ENCODE results near the gene CAPZA1.
"Not testable (repeated sequence)": the region's sequence is repeated elsewhere in the genome, so short reads cannot be mapped to it uniquely, and the experiment has no call there.

The CAPZA1 gene

GRCh38 chr1:112629256-112629655 lies 9.6 kb downstream of the CAPZA1 start:
- DNase-seq: no peak

- no peak for DNase-seq
These were observed 14.0 kb downstream of the CAPZA1 start for GRCh38 chr1:112633628-112634027.

GRCh38 chr1:112634367-112634766 lies 14.7 kb downstream of the CAPZA1 start:
- no peak for DNase-seq

GRCh38 chr1:112636056-112636455 lies 16.4 kb downstream of the CAPZA1 start:
- no peak for DNase-seq

- no peak for DNase-seq
These were observed 17.1 kb downstream of the CAPZA1 start for GRCh38 chr1:112636597-112637253.

- DNase-seq: no peak
These were observed 17.9 kb downstream of the CAPZA1 start for GRCh38 chr1:112637254-112638109.

- DNase-seq: no peak
These were observed 18.4 kb downstream of the CAPZA1 start for GRCh38 chr1:112638110-112638428.

- not testable (repeated sequence) for DNase-seq
These were observed 20.8 kb downstream of the CAPZA1 start for GRCh38 chr1:112640437-112640836.

GRCh38 chr1:112643080-112643479 lies 23.4 kb downstream of the CAPZA1 start:
- DNase-seq: no peak

GRCh38 chr1:112646225-112646624 lies 26.6 kb downstream of the CAPZA1 start:
- DNase-seq: no peak

- DNase-seq: no peak
These were observed 31.6 kb downstream of the CAPZA1 start for GRCh38 chr1:112651205-112651604.

GRCh38 chr1:112665857-112666256 lies 46.2 kb downstream of the CAPZA1 start:
- DNase-seq: no peak

- no peak for DNase-seq
These were observed 47.3 kb downstream of the CAPZA1 start for GRCh38 chr1:112666946-112667345.

GRCh38 chr1:112672009-112672408 lies 52.4 kb downstream of the CAPZA1 start:
- DNase-seq: no peak

GRCh38 chr1:112672842-112673241 lies 53.2 kb downstream of the CAPZA1 start:
- no peak for DNase-seq

- no peak for DNase-seq
These were observed 54.2 kb downstream of the CAPZA1 start for GRCh38 chr1:112673592-112674439.

- DNase-seq: peak; percentile 65
These were observed 54.9 kb downstream of the CAPZA1 start, which contains the start of gene MOV10 for GRCh38 chr1:112674440-112674985. MOV10 (plus strand) TSS chr1:112674659; CDS start chr1:112674913, 254 bp downstream.

- DNase-seq: no peak
These were observed 55.5 kb downstream of the CAPZA1 start for GRCh38 chr1:112674986-112675727.

GRCh38 chr1:112675728-112676381 lies 56.2 kb downstream of the CAPZA1 start:
- DNase-seq: no peak

GRCh38 chr1:112676543-112676942 lies 56.9 kb downstream of the CAPZA1 start:
- no peak for DNase-seq

GRCh38 chr1:112677501-112677900 lies 57.9 kb downstream of the CAPZA1 start:
- no peak for DNase-seq

GRCh38 chr1:112678605-112679004 lies 59.0 kb downstream of the CAPZA1 start:
- DNase-seq: no peak

Data from GDM1 (cell line).